ENCODE results near the gene GGA2. TPM values are rescaled to one million over a fixed set of nuclear protein-coding genes. Genes with fewer than 3 reads are reported as not detected.

The GGA2 gene
- total RNA-seq, 1 experiment from 2014 or later, result 85.1 TPM

GRCh38 chr16:23504453-23505179, 5.7 kb downstream of the GGA2 start:
- POLR2A ChIA-PET (ENCODE audit: unreplicated experiment), result interaction anchor here (0.5 to 0.6 kb wide), 2 partner anchors 25 to 1843 kb away, joined by 5 read pairs; no protein-coding TSS in a partner anchor
- no TSS peak for BruUV-seq (replicated peaks)

GRCh38 chr16:23504076-23504452, 6.2 kb downstream of the GGA2 start:
- Histone ChIP-seq H3K79me2 (ENCODE audit: low read depth) (peaks cover 84% of the 10 kb centered on the region), H3K27ac (no peak overlapping the region), H4K20me1 (ENCODE audit: insufficient read depth) (peaks cover 43% of the 10 kb centered on the region), H3K9me2 (ENCODE audit: insufficient read depth) (no peaks in the 10 kb centered on the region), H2AFZ (no peak overlapping the region), H3K27me3 (ENCODE audit: insufficient read depth, low read depth) (no peaks in the 10 kb centered on the region), H3K4me1 (replicated peaks; ENCODE audit: insufficient read depth) (peaks cover 26% of the 10 kb centered on the region), H3K9me3 (ENCODE audit: insufficient read depth, low read depth) (no peaks in the 10 kb centered on the region), H3K4me3 (no peak overlapping the region), H3K36me3 (ENCODE audit: low read depth) (no peaks in the 10 kb centered on the region), H3F3A (ENCODE audit: insufficient read depth, low read depth) (peaks cover 29% of the 10 kb centered on the region), H3K4me2 (peak overlapping the region; percentile 41)
- ChIA-PET POLR2A (ENCODE audit: unreplicated experiment) (no interaction called here), CTCF (interaction anchor here (1.5 kb wide), 1 partner anchor 68 kb away, joined by 3 read pairs; no protein-coding TSS in a partner anchor)
- no peak for DNase-seq
- TF ChIP-seq EZH2 (IDR thresholded peaks at IDR 0.05; ENCODE audit: low read depth), result no peak
- TF ChIP-seq CTCF (conservative IDR thresholded peaks at IDR 0.05), result no peak
- BruUV-seq (replicated peaks), result no TSS peak
- intact Hi-C loops (cut with micrococcal nuclease; ENCODE audit: unreplicated experiment), result no loop called here

More at GRCh38 chr16:23504453-23505179, 5.7 kb downstream of the GGA2 start:
- TF ChIP-seq EZH2 (IDR thresholded peaks at IDR 0.05; ENCODE audit: low read depth) (no peak), CTCF (conservative IDR thresholded peaks at IDR 0.05) (no peak)
- H3K4me1 ChIP-seq (replicated peaks; ENCODE audit: insufficient read depth), result peaks cover 31% of the 10 kb centered on the region
- CTCF ChIA-PET, result interaction anchor here (1.5 kb wide), 1 partner anchor 69 kb away, joined by 3 read pairs; no protein-coding TSS in a partner anchor
- peaks cover 41% of the 10 kb centered on the region for H4K20me1 ChIP-seq (ENCODE audit: insufficient read depth)
- H3K27ac ChIP-seq, result no peak overlapping the region
- H3K36me3 ChIP-seq (ENCODE audit: low read depth), result no peaks in the 10 kb centered on the region
- no peak overlapping the region for H2AFZ ChIP-seq
- no peaks in the 10 kb centered on the region for H3K27me3 ChIP-seq (ENCODE audit: insufficient read depth, low read depth)
- peaks cover 29% of the 10 kb centered on the region for H3F3A ChIP-seq (ENCODE audit: insufficient read depth, low read depth)
- H3K79me2 ChIP-seq (ENCODE audit: low read depth), result peaks cover 89% of the 10 kb centered on the region
- no peak overlapping the region for H3K4me3 ChIP-seq
- DNase-seq, result peak; percentile 72 to 92
- H3K4me2 ChIP-seq, result peak overlapping the region; percentile 41
- H3K9me3 ChIP-seq (ENCODE audit: insufficient read depth, low read depth), result no peaks in the 10 kb centered on the region
- intact Hi-C loops (cut with micrococcal nuclease; ENCODE audit: unreplicated experiment), result loop anchor here (5.0 kb wide), 1 partner anchor 52 kb away; the partner anchor contains the start of gene COG7
- no peaks in the 10 kb centered on the region for H3K9me2 ChIP-seq (ENCODE audit: insufficient read depth)

GRCh38 chr16:23502466-23502865, 7.8 kb downstream of the GGA2 start:
- H3K4me3 ChIP-seq, result no peak overlapping the region
- POLR2A ChIA-PET (ENCODE audit: unreplicated experiment), result interaction anchor here (0.6 kb wide), 1 partner anchor 59 kb away, joined by 4 read pairs; no protein-coding TSS in a partner anchor
- intact Hi-C loops (cut with micrococcal nuclease; ENCODE audit: unreplicated experiment), result no loop called here
- no peaks in the 10 kb centered on the region for H3K36me3 ChIP-seq (ENCODE audit: low read depth)
- DNase-seq, result no peak
- no peaks in the 10 kb centered on the region for H3K9me2 ChIP-seq (ENCODE audit: insufficient read depth)
- H3K4me1 ChIP-seq (replicated peaks; ENCODE audit: insufficient read depth), result peaks cover 20% of the 10 kb centered on the region
- H3F3A ChIP-seq (ENCODE audit: insufficient read depth, low read depth), result peaks cover 28% of the 10 kb centered on the region
- no peak overlapping the region for H3K4me2 ChIP-seq
- BruUV-seq (replicated peaks), result no TSS peak
- H3K79me2 ChIP-seq (ENCODE audit: low read depth), result peaks cover 78% of the 10 kb centered on the region
- CTCF ChIA-PET, result no interaction called here
- no peaks in the 10 kb centered on the region for H3K9me3 ChIP-seq (ENCODE audit: insufficient read depth, low read depth)
- no peak overlapping the region for H2AFZ ChIP-seq
- peaks cover 44% of the 10 kb centered on the region for H4K20me1 ChIP-seq (ENCODE audit: insufficient read depth)
- no peaks in the 10 kb centered on the region for H3K27me3 ChIP-seq (ENCODE audit: insufficient read depth, low read depth)
- no peak overlapping the region for H3K27ac ChIP-seq
- TF ChIP-seq CTCF (conservative IDR thresholded peaks at IDR 0.05) (no peak), EZH2 (IDR thresholded peaks at IDR 0.05; ENCODE audit: low read depth) (no peak)
